ENCODE results near the gene VPS8.

GRCh38 chr3:184780981-184781515, 30.9 kb upstream of the VPS8 start:
- no peak for TF ChIP-seq EP300 (IDR thresholded peaks at IDR 0.05)
- TF ChIP-seq CTCF (IDR thresholded peaks at IDR 0.05), result no peak
- no peak for TF ChIP-seq POLR2A (IDR thresholded peaks at IDR 0.05)
